NT2/D1 (cell line): ENCODE measurements around the gene SPIRE1.

ENCODE experiments used
- YY1 ChIP-seq: IDR thresholded peaks from 2 replicates; pipeline ENCODE4 v1.6.1; 2011; ENCODE audit not compliant: insufficient read length, insufficient read depth
- ZNF274 ChIP-seq: IDR thresholded peaks from 2 replicates; pipeline ENCODE4 v1.6.1; 2011; ENCODE audit warnings: mild to moderate bottlenecking, low read depth, low read length

- TF ChIP-seq ZNF274: no peak
- no peak for TF ChIP-seq YY1
Measured at GRCh38 chr18:12405066-12405465, 252.8 kb downstream of the SPIRE1 start.
